Measurements from ENCODE around the gene PTPRG.

DNA sequence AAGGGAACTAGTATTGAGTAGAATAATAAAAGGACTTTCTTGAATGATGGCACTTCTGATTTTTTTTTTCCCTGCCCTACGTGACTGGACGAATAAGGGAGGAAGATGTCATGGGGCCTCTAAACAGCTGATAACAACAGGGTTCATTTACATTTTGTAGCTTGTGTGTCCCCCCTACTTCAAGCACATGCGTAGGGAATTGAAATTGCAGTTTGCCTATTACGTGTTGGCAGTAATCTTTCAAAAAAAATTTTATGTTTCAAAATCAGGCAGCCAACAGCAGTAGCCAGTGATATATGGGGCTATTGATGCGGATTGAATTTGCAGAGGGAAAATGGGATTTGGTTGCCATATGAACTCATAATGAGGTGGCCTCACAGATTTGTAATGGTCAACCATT, 58.7 kb downstream of the PTPRG start:
- TF ChIP-seq, protein P1, sequence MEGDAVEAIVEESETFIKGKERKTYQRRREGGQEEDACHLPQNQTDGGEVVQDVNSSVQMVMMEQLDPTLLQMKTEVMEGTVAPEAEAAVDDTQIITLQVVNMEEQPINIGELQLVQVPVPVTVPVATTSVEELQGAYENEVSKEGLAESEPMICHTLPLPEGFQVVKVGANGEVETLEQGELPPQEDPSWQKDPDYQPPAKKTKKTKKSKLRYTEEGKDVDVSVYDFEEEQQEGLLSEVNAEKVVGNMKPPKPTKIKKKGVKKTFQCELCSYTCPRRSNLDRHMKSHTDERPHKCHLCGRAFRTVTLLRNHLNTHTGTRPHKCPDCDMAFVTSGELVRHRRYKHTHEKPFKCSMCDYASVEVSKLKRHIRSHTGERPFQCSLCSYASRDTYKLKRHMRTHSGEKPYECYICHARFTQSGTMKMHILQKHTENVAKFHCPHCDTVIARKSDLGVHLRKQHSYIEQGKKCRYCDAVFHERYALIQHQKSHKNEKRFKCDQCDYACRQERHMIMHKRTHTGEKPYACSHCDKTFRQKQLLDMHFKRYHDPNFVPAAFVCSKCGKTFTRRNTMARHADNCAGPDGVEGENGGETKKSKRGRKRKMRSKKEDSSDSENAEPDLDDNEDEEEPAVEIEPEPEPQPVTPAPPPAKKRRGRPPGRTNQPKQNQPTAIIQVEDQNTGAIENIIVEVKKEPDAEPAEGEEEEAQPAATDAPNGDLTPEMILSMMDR (IDR thresholded peaks at IDR 0.05) = no peak
- TF ChIP-seq POLR2A (IDR thresholded peaks at IDR 0.05) = no peak

Data from body of pancreas (tissue), 4 donors.